Osteoblast (primary cell): ENCODE data around the gene DHRS1. TPM values are rescaled to one million over a fixed set of nuclear protein-coding genes. Genes with fewer than 3 reads are reported as not detected.

Experiments used
- DNase-seq: peaks from one replicate; pipeline ENCODE4 v3.0.0; 2011; ENCODE audit warnings: low spot score, mixed read lengths; ENCODE audit not compliant: insufficient read length; ENCODE audit errors: missing footprints
- H2AFZ ChIP-seq: 2 replicates; pipeline ENCODE4 v1.6.0; 2011; ENCODE audit warnings: mild to moderate bottlenecking, low read length
- H3K27ac ChIP-seq: 2 replicates; pipeline ENCODE4 v1.5.1; 2011; ENCODE audit warnings: mild to moderate bottlenecking, low read depth, low read length, moderate library complexity
- H3K27me3 ChIP-seq: 2 replicates; pipeline ENCODE4 v1.6.0; 2012; ENCODE audit warnings: mild to moderate bottlenecking, control low read depth, inconsistent platforms, low read length, moderate library complexity; ENCODE audit not compliant: insufficient read depth
- H3K36me3 ChIP-seq: 2 replicates; pipeline ENCODE4 v1.5.1; 2011; ENCODE audit warnings: mild to moderate bottlenecking, low read length, control low read depth, moderate library complexity; ENCODE audit not compliant: insufficient read depth
- H3K4me1 ChIP-seq: 2 replicates; pipeline ENCODE4 v1.5.1; 2011; ENCODE audit warnings: mild to moderate bottlenecking, low read length, control low read depth, moderate library complexity; ENCODE audit not compliant: insufficient read depth
- H3K4me2 ChIP-seq: 2 replicates; pipeline ENCODE4 v1.6.0; 2011; ENCODE audit warnings: mild to moderate bottlenecking, low read length; ENCODE audit not compliant: insufficient read depth
- H3K4me3 ChIP-seq: fragments of 200-600 bp; sonication (generic); 3 replicates; pipeline ENCODE4 v1.5.1; 2012; ENCODE audit warnings: mild to moderate bottlenecking, low read length, inconsistent platforms; ENCODE audit not compliant: insufficient read depth
- H3K79me2 ChIP-seq: 2 replicates; pipeline ENCODE4 v1.6.0; 2012; ENCODE audit warnings: mild to moderate bottlenecking, low read length, control low read depth, inconsistent platforms; ENCODE audit not compliant: insufficient read depth
- H3K9me3 ChIP-seq: 2 replicates; pipeline ENCODE4 v1.5.1; 2011; ENCODE audit warnings: low read depth, low read length, control low read depth
- H4K20me1 ChIP-seq: 2 replicates; pipeline ENCODE4 v1.6.0; 2012; ENCODE audit warnings: mild to moderate bottlenecking, low read length, control low read depth; ENCODE audit not compliant: insufficient read depth
- CTCF ChIP-seq: IDR thresholded peaks from 2 replicates; pipeline ENCODE4 v1.5.1; 2011; ENCODE audit warnings: mild to moderate bottlenecking, low read depth, low read length, moderate library complexity; ENCODE audit errors: extremely low read depth
- total RNA-seq: library from RNA; depleted of rRNA; stranded (reverse); fragments of >200 nt; gene quantifications from 2 replicates; pipeline ENCODE4 v1.2.3, GENCODE V29; 2012

DHRS1 gene
- total RNA-seq, 1 donor = 9.8 TPM

DNA sequence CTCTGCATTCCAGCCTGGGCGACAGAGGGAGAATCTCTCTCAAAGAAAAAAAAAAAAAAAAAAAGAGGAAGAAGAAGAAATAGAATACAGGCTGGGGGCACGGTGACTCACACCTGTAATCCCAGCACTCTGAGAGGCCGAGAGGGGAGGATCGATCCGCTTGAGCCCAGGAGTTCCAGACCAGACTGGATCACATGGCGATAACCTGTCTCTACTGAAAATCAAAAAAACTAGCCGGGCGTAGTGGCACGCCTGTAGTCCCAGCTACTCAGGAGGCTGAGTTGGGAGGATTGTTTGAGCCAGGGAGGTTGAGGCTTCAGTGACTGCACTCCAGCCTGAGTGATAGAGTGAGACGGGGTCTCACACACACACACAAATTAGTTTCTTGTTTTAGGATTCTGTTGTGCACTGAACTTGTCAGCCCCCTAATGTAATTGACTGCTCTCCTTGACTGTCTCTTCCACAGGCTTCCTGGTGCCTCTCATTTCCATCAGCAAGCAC lies 56.2 kb downstream of the DHRS1 start:
- H3K4me3 ChIP-seq = peak overlapping the region; percentile 92
- no peak for TF ChIP-seq CTCF
- peak overlapping the region; percentile 88 for H3K4me2 ChIP-seq
- H3K79me2 ChIP-seq = peaks cover 34% of the 10 kb centered on the region
- H3K36me3 ChIP-seq = peaks cover 27% of the 10 kb centered on the region
- H4K20me1 ChIP-seq = peaks cover 10% of the 10 kb centered on the region
- H3K4me1 ChIP-seq = peaks cover 22% of the 10 kb centered on the region
- no peaks in the 10 kb centered on the region for H3K9me3 ChIP-seq
- no peak for DNase-seq
- peak overlapping the region; percentile 68 for H2AFZ ChIP-seq
- no peaks in the 10 kb centered on the region for H3K27me3 ChIP-seq
- peak overlapping the region; percentile 98 for H3K27ac ChIP-seq

DNA sequence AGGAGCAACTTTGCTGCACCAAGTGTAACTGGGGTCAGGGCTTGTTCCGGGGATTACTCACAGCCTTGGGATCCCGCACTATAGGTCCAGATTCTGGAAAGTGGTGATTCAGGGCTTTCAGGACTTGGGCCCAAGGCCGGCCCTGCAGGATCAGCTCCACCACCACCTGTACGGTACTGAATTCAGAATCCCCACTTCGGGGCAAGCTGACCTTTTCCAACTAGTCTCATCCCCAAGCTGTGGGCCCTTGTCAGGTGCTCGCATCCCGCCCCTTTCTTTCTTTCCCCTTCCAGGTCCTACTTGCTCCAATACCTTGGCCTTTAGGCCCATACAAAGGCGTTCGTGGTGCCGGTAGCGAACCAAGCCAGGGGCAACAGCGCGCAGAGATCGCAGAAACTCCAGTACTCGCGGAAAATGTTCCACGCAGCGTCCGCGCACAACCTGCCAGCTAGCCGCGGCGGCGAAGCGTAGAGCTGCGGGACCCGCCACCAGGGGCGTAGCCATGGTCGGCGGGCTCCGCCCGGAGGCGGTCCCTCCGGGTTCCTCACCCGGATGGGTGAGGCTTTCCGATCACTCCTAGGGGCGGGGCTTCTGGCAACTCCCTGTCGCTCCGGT lies 57.6 kb downstream of the DHRS1 start:
- DNase-seq = peak; percentile 99
- no peaks in the 10 kb centered on the region for H3K27me3 ChIP-seq
- no peaks in the 10 kb centered on the region for H3K9me3 ChIP-seq
- H2AFZ ChIP-seq = peak overlapping the region; percentile 95
- peak; percentile 34 for TF ChIP-seq CTCF
- H3K79me2 ChIP-seq = peaks cover 37% of the 10 kb centered on the region
- peak overlapping the region; percentile 92 for H3K4me3 ChIP-seq
- H3K27ac ChIP-seq = peak overlapping the region; percentile 98
- H4K20me1 ChIP-seq = peaks cover 11% of the 10 kb centered on the region
- H3K36me3 ChIP-seq = peaks cover 42% of the 10 kb centered on the region
- peak overlapping the region; percentile 88 for H3K4me2 ChIP-seq
- peaks cover 26% of the 10 kb centered on the region for H3K4me1 ChIP-seq

Other genes with a start within 250 kb of the DHRS1 start
- gene CARMIL3, start 247.8 kb downstream of the DHRS1 start, total RNA-seq = not detected in 2 replicates
- not detected in 2 replicates for gene CPNE6, start 228.2 kb downstream of the DHRS1 start, total RNA-seq
- 26.2 and 35.1 TPM in 2 replicates for gene PCK2, start 205.5 kb downstream of the DHRS1 start, total RNA-seq
- 73.4 and 84.7 TPM in 2 replicates for gene DCAF11, start 185.0 kb downstream of the DHRS1 start, total RNA-seq
- gene NRL, start 184.8 kb downstream of the DHRS1 start, total RNA-seq = 1.5 and 1.8 TPM in 2 replicates
- 0.29 and 0.72 TPM in 2 replicates for gene FITM1, start 169.1 kb downstream of the DHRS1 start, total RNA-seq
- 95.5 and 111 TPM in 2 replicates for gene PSME1, start 163.6 kb downstream of the DHRS1 start, total RNA-seq
- gene EMC9, start 158.2 kb downstream of the DHRS1 start, total RNA-seq = 6.9 and 9.1 TPM in 2 replicates
- 47.7 and 55.7 TPM in 2 replicates for gene PSME2, start 153.2 kb downstream of the DHRS1 start, total RNA-seq
- 43.9 and 49.6 TPM in 2 replicates for gene RNF31, start 152.3 kb downstream of the DHRS1 start, total RNA-seq
- 102 and 117 TPM in 2 replicates for gene IRF9, start 138.5 kb downstream of the DHRS1 start, total RNA-seq
- gene REC8, start 127.7 kb downstream of the DHRS1 start, total RNA-seq = 3.3 and 3.5 TPM in 2 replicates
- 38.9 and 47.0 TPM in 2 replicates for gene IPO4, start 111.0 kb downstream of the DHRS1 start, total RNA-seq
- gene TM9SF1, start 104.3 kb downstream of the DHRS1 start, total RNA-seq = 78.2 and 84.3 TPM in 2 replicates
- 0.36 TPM in 1 of 2 replicates, not detected in the other for gene TSSK4, start 94.1 kb downstream of the DHRS1 start, total RNA-seq
- gene CHMP4A, start 86.3 kb downstream of the DHRS1 start, total RNA-seq = 19.2 TPM in 2 replicates
- gene MDP1, start 83.7 kb downstream of the DHRS1 start, total RNA-seq = 14.1 and 14.8 TPM in 2 replicates
- gene NEDD8, start 67.4 kb downstream of the DHRS1 start, total RNA-seq = 56.3 and 69.1 TPM in 2 replicates
- gene GMPR2, start 66.9 kb downstream of the DHRS1 start, total RNA-seq = 70.7 and 86.5 TPM in 2 replicates
- 62.6 and 63.4 TPM in 2 replicates for gene TINF2, start 57.2 kb downstream of the DHRS1 start, total RNA-seq
- gene TGM1, start 36.6 kb downstream of the DHRS1 start, total RNA-seq = 0.36 and 1.2 TPM in 2 replicates
- gene RABGGTA, start 28.2 kb downstream of the DHRS1 start, total RNA-seq = 28.9 and 34.0 TPM in 2 replicates
- gene NOP9, start 70 bp upstream of the DHRS1 start, total RNA-seq = 17.4 and 21.0 TPM in 2 replicates
- gene CIDEB, start 8.2 kb upstream of the DHRS1 start, total RNA-seq = 0.36 and 0.59 TPM in 2 replicates
- 4.7 and 5.1 TPM in 2 replicates for gene LTB4R2, start 10.4 kb upstream of the DHRS1 start, total RNA-seq
- 1.2 and 1.8 TPM in 2 replicates for gene LTB4R, start 11.7 kb upstream of the DHRS1 start, total RNA-seq
- 17.7 and 18.8 TPM in 2 replicates for gene ADCY4, start 35.3 kb upstream of the DHRS1 start, total RNA-seq
- 9.1 and 11.9 TPM in 2 replicates for gene RIPK3, start 40.2 kb upstream of the DHRS1 start, total RNA-seq
- 101 and 107 TPM in 2 replicates for gene NFATC4, start 68.4 kb upstream of the DHRS1 start, total RNA-seq
- 7.2 and 9.1 TPM in 2 replicates for gene NYNRIN, start 99.2 kb upstream of the DHRS1 start, total RNA-seq
- gene CBLN3, start 129.9 kb upstream of the DHRS1 start, total RNA-seq = 3.5 and 4.0 TPM in 2 replicates
- gene KHNYN, start 130.2 kb upstream of the DHRS1 start, total RNA-seq = 58.6 and 62.5 TPM in 2 replicates
- 11.6 and 13.0 TPM in 2 replicates for gene SDR39U1, start 143.0 kb upstream of the DHRS1 start, total RNA-seq
- gene CMA1, start 208.5 kb upstream of the DHRS1 start, total RNA-seq = not detected in 2 replicates